HG03565 (cell line): ENCODE measurements around the gene SAMD7.

Experiments used
- ATAC-seq: cut with Tn5 transposase; IDR thresholded peaks from one replicate; pipeline ENCODE4 v1.9.1; 2021; ENCODE audit warnings: mild to moderate bottlenecking, moderate library complexity; ENCODE audit not compliant: unreplicated experiment

SAMD7 gene

GRCh38 chr3:169965562-169966427, 54.4 kb downstream of the SAMD7 start:
- ATAC-seq = no peak

GRCh38 chr3:169966428-169966950, 55.1 kb downstream of the SAMD7 start, which contains the start of gene SEC62:
Gene SEC62 (plus strand): TSS chr3:169966807. CDS start chr3:169966823, 16 bp downstream.
- ATAC-seq = peak; percentile 78

GRCh38 chr3:169966951-169967915, 55.9 kb downstream of the SAMD7 start:
- ATAC-seq = peak; percentile 15

GRCh38 chr3:169968224-169968885, 57.0 kb downstream of the SAMD7 start:
- ATAC-seq = no peak

- no peak for ATAC-seq
Observed at GRCh38 chr3:169969174-169970095, 58.1 kb downstream of the SAMD7 start.

- ATAC-seq = no peak
Observed at GRCh38 chr3:169970847-169971246, 59.5 kb downstream of the SAMD7 start.

GRCh38 chr3:169971522-169971921, 60.1 kb downstream of the SAMD7 start:
- ATAC-seq = no peak

GRCh38 chr3:169980055-169980454, 68.7 kb downstream of the SAMD7 start:
- ATAC-seq = no peak

- ATAC-seq = no peak
Observed at GRCh38 chr3:169984292-169984691, 72.9 kb downstream of the SAMD7 start.
